Hepatocyte (in vitro differentiated cells): ENCODE data around the gene OPRL1. TPM values are rescaled to one million over a fixed set of nuclear protein-coding genes. Genes with fewer than 3 reads are reported as not detected.

Experiments used
- DNase-seq: peaks from one replicate; pipeline ENCODE4 v3.0.0-alpha.2; 2016; ENCODE audit warnings: low spot score
- H2AFZ ChIP-seq: fragments of 200-600 bp; sonication (generic); 2 replicates; pipeline ENCODE4 v1.6.0; 2016; ENCODE audit warnings: antibody characterized with exemption, mild to moderate bottlenecking
- H3K27ac ChIP-seq: fragments of 200-600 bp; sonication (generic); 2 replicates; pipeline ENCODE4 v1.5.1; 2016; ENCODE audit warnings: mild to moderate bottlenecking
- H3K27me3 ChIP-seq: fragments of 200-600 bp; sonication (generic); 2 replicates; pipeline ENCODE4 v1.6.1; 2016
- H3K36me3 ChIP-seq: fragments of 200-600 bp; sonication (generic); replicated peaks from 2 replicates; pipeline ENCODE4 v1.5.1; 2016; ENCODE audit warnings: low read depth; ENCODE audit not compliant: insufficient read depth
- H3K4me1 ChIP-seq: fragments of 200-600 bp; sonication (generic); 2 replicates; pipeline ENCODE4 v1.5.1; 2016; ENCODE audit warnings: mild to moderate bottlenecking, moderate library complexity; ENCODE audit not compliant: insufficient read depth
- H3K4me2 ChIP-seq: fragments of 200-600 bp; sonication (generic); 2 replicates; pipeline ENCODE4 v1.6.0; 2016
- H3K4me3 ChIP-seq: fragments of 200-600 bp; sonication (generic); 2 replicates; pipeline ENCODE4 v1.5.1; 2016; ENCODE audit warnings: mild to moderate bottlenecking
- H3K79me2 ChIP-seq: fragments of 200-600 bp; sonication (generic); 2 replicates; pipeline ENCODE4 v1.6.0; 2017; ENCODE audit warnings: mild to moderate bottlenecking
- H3K9me2 ChIP-seq: fragments of 200-600 bp; sonication (generic); replicated peaks from 2 replicates; pipeline ENCODE4 v1.6.0; 2017; ENCODE audit warnings: mild to moderate bottlenecking; ENCODE audit not compliant: insufficient read depth
- H3K9me3 ChIP-seq: fragments of 200-600 bp; sonication (generic); 2 replicates; pipeline ENCODE4 v1.5.1; 2016; ENCODE audit warnings: low read depth, mild to moderate bottlenecking
- H4K20me1 ChIP-seq: fragments of 200-600 bp; sonication (generic); 2 replicates; pipeline ENCODE4 v1.6.0; 2016; ENCODE audit warnings: mild to moderate bottlenecking; ENCODE audit not compliant: insufficient read depth, poor library complexity, severe bottlenecking
- CTCF ChIP-seq: fragments of 200-600 bp; sonication (generic); IDR thresholded peaks from 2 replicates; pipeline ENCODE4 v1.5.1; 2016; ENCODE audit warnings: antibody characterized with exemption, mild to moderate bottlenecking; ENCODE audit not compliant: poor library complexity
- EZH2 ChIP-seq: fragments of 200-600 bp; sonication (generic); IDR thresholded peaks from 2 replicates; pipeline ENCODE4 v1.6.1; 2016; ENCODE audit warnings: antibody characterized with exemption, mild to moderate bottlenecking, borderline replicate concordance
- EZH2phosphoT487 ChIP-seq: fragments of 200-600 bp; sonication (generic); IDR thresholded peaks from one replicate; pipeline ENCODE4 v1.6.1; 2018; ENCODE audit warnings: antibody characterized with exemption, mild to moderate bottlenecking, low read depth, moderate library complexity; ENCODE audit not compliant: unreplicated experiment, severe bottlenecking
- WGBS: methylation state at CpG from one replicate; pipeline ENCODE4 v1.1.6; 2016; ENCODE audit warnings: low lambda C conversion rate; ENCODE audit errors: missing lambda C conversion rate; 5-methylcytosine and 5-hydroxymethylcytosine counted together
- polyA plus RNA-seq: library from polyadenylated mRNA; unstranded; fragments of >200 nt; fragmentation: Nextera tagmentation; extraction: Ambion mirVana; gene quantifications from 2 replicates; pipeline ENCODE4 v1.2.1, GENCODE V29; 2016
- total RNA-seq: library from RNA; depleted of rRNA; stranded (reverse); fragments of >200 nt; gene quantifications from 2 replicates; pipeline ENCODE4 v1.2.3, GENCODE V29; 2014

OPRL1 gene
- total and polyA plus RNA-seq, 2 experiments from 2014 or later, result 0.50 to 1.5 TPM

GRCh38 chr20:64050261-64051032, 29.4 kb upstream of the OPRL1 start:
- H3K36me3 ChIP-seq, result no peaks in the 10 kb centered on the region
- no peak overlapping the region for H2AFZ ChIP-seq
- no peaks in the 10 kb centered on the region for H3K9me2 ChIP-seq
- no peaks in the 10 kb centered on the region for H4K20me1 ChIP-seq
- H3K79me2 ChIP-seq, result no peaks in the 10 kb centered on the region
- H3K4me1 ChIP-seq, result peaks cover 20% of the 10 kb centered on the region
- peaks cover 37% of the 10 kb centered on the region for H3K27me3 ChIP-seq
- TF ChIP-seq EZH2, result no peak
- DNase-seq, result no peak
- no peak overlapping the region for H3K4me3 ChIP-seq
- no peak overlapping the region for H3K27ac ChIP-seq
- peak overlapping the region; percentile 77 for H3K4me2 ChIP-seq
- no peaks in the 10 kb centered on the region for H3K9me3 ChIP-seq
- WGBS, result 83% methylated on average over 22 of the region's 23 CpGs

- H4K20me1 ChIP-seq, result no peaks in the 10 kb centered on the region
- WGBS, result 90% methylated on average over 10 of the region's 11 CpGs
- H3K27me3 ChIP-seq, result peaks cover 37% of the 10 kb centered on the region
Measured at GRCh38 chr20:64051033-64051452, 28.8 kb upstream of the OPRL1 start.

GRCh38 chr20:64051561-64052325, 28.1 kb upstream of the OPRL1 start:
- WGBS, result 92% methylated on average over 15 of the region's 15 CpGs
- TF ChIP-seq EZH2phosphoT487 (no peak), EZH2 (no peak), CTCF (no peak)
- H4K20me1 ChIP-seq, result no peaks in the 10 kb centered on the region
- DNase-seq, result no peak
- no peaks in the 10 kb centered on the region for H3K9me2 ChIP-seq
- H3K9me3 ChIP-seq, result no peaks in the 10 kb centered on the region
- H3K4me1 ChIP-seq, result peaks cover 27% of the 10 kb centered on the region
- H3K27me3 ChIP-seq, result peaks cover 36% of the 10 kb centered on the region
- no peak overlapping the region for H3K27ac ChIP-seq
- H3K4me3 ChIP-seq, result no peak overlapping the region
- H2AFZ ChIP-seq, result no peak overlapping the region
- H3K79me2 ChIP-seq, result no peaks in the 10 kb centered on the region
- H3K4me2 ChIP-seq, result no peak overlapping the region
- H3K36me3 ChIP-seq, result no peaks in the 10 kb centered on the region

More at GRCh38 chr20:64051033-64051452, 28.8 kb upstream of the OPRL1 start:
- no peaks in the 10 kb centered on the region for H3K79me2 ChIP-seq
- H3K9me3 ChIP-seq, result no peaks in the 10 kb centered on the region
- H3K4me2 ChIP-seq, result no peak overlapping the region
- no peak for DNase-seq
- H3K27ac ChIP-seq, result no peak overlapping the region
- peaks cover 26% of the 10 kb centered on the region for H3K4me1 ChIP-seq
- no peak overlapping the region for H3K4me3 ChIP-seq
- no peaks in the 10 kb centered on the region for H3K9me2 ChIP-seq
- TF ChIP-seq EZH2phosphoT487, result no peak
- TF ChIP-seq CTCF, result no peak
- TF ChIP-seq EZH2, result no peak
- no peak overlapping the region for H2AFZ ChIP-seq
- H3K36me3 ChIP-seq, result no peaks in the 10 kb centered on the region

GRCh38 chr20:64052326-64052722, 27.6 kb upstream of the OPRL1 start:
- Histone ChIP-seq H2AFZ (no peak overlapping the region), H3K9me3 (no peaks in the 10 kb centered on the region), H3K4me1 (peaks cover 27% of the 10 kb centered on the region), H3K27ac (no peak overlapping the region), H3K27me3 (peaks cover 30% of the 10 kb centered on the region), H3K9me2 (no peaks in the 10 kb centered on the region), H4K20me1 (no peaks in the 10 kb centered on the region), H3K79me2 (no peaks in the 10 kb centered on the region), H3K4me2 (no peak overlapping the region), H3K4me3 (no peak overlapping the region), H3K36me3 (no peaks in the 10 kb centered on the region)
- 88% methylated on average over 10 of the region's 10 CpGs for WGBS
- no peak for DNase-seq
- TF ChIP-seq CTCF, result no peak
- no peak for TF ChIP-seq EZH2phosphoT487
- TF ChIP-seq EZH2, result no peak
